Measurements from ENCODE around the gene MARCHF2. TPM values are rescaled to one million over a fixed set of nuclear protein-coding genes. Genes with fewer than 3 reads are reported as not detected.

The MARCHF2 gene
- polyA plus RNA-seq, 5 donors: 9.4 to 17.0 (median 10.6) TPM

GRCh38 chr19:8476524-8476923 is 63.4 kb downstream of the MARCHF2 start:
- no peak for DNase-seq

DNA sequence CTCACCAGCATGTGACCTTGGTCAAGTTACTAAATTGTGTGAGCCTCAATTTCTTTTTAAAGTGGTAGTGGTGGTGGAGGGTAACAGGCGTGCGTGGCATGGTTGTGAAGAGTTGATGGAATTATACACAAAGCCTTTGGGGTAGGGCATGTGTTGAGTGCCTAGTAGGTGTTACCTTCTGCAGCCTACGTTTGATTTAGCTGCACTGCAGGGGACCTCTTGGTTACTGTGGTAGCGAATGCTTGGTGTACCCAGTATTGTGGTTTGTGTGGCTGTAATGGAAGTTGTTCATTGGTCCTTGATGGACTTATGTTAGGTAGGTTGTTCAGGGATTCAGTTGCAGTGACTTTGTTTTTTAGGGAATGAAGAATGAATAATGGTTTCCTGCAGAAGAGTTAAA is 64.8 kb downstream of the MARCHF2 start:
- DNase-seq: no peak

DNA sequence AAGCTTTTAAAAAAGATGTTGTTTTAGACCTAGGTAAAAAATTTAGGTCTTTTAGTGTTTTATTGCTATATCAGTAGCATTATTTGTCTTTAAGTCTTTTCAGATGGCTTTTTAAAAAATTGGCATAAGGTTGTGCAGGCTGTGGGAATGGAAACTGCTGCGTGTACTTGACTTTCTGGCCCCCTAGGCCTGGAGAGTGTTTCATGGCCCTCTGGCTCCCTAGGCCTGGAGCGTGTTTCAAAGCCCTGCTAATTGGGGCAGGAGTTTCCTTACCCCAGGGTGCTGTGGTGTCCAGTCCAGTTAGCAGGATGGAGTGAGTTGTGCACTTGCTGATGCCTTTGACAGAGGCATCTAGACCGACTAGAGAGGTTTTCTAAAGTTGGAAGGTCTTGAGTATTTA is 65.5 kb downstream of the MARCHF2 start:
- no peak for DNase-seq

GRCh38 chr19:8481201-8481600 is 68.1 kb downstream of the MARCHF2 start:
- no peak for DNase-seq

DNA sequence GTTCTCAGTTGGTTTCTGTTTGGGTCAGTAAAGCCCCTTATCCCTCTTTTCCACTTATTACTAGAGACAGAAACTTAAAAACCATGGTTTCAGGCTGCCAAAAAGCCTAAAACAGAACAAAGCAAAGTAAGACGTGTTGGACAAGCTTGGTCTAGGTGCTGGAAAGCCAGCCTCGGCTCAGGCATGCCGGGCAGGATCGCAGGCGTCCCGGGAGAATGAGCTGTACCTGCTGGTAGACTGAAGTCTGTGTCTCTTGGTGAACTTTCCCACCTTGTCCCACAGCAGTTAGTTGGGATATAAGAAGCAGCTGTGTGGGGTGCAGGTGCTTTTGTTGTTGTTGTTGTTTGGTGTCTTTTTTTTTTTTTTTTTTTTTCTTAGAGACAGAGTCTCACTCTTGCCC is 68.5 kb downstream of the MARCHF2 start:
- DNase-seq: no peak

DNA sequence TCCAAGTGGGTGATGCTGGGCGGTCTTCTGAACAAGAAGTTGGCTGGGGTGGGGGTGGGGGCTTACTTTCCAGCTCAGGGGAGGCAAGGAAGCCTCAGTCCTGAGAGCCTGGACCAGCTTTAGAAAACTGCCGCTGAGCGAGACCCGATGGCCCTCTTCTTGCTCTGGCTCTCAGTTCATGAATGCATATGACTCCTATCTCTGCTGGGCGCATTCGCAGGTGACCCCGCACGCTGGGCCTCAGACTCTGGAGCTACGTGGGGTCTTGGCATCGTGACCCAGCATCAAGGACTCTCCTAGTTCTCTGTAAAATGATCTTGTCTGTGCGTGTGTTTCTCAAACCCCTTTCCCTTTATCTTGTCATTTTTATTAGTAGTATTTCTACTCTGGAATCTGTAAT is 69.6 kb downstream of the MARCHF2 start:
- DNase-seq: no peak

DNA sequence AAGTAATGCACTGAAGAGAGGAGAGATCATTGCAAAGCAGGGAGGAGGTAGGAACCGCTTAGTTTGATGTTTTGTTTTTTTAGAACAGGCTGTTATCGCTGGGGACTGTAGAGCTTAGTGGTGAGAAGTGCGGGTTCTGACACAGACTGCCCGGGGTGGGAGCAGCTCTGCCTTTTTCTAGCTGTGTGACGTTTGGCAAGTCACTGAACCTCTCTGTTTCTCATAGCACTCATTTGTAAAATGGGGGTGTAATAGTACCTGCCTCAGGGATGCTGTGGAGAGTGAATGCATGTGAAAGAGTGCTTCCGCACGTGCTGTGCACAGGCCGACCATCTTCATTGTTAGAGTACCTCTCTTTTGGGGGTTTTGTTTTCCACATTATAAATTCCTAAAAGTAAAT is 70.1 kb downstream of the MARCHF2 start:
- DNase-seq: no peak

GRCh38 chr19:8484331-8484894 is 71.3 kb downstream of the MARCHF2 start:
- DNase-seq: no peak

GRCh38 chr19:8485561-8486371 is 72.7 kb downstream of the MARCHF2 start:
- no peak for DNase-seq

DNA sequence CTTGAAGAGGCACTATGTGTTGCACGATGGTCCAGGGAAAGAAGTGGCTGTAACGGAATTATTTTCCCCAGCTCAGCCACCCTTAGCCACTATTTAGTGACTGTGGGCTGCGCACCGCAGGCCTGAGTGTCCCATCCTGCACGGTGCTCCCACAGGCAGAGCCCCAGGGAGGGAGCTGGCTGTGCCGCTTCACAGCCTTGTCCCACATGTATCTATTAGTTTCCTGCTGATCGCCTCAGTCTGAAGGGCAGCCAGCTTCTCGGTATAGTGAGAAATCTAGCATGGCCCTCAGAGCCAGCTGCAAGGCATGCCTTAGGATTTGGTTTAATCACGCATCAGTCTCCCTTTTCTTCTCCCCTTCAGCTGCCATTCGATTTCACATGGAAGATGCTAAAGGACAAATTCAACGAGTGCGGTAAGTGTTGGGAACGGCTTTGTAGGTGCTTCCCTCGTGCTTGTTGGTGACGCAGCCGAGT is 73.6 kb downstream of the MARCHF2 start:
- DNase-seq: no peak

GRCh38 chr19:8487137-8487851 is 74.2 kb downstream of the MARCHF2 start:
- no peak for DNase-seq

GRCh38 chr19:8488365-8488764 is 75.3 kb downstream of the MARCHF2 start:
- no peak for DNase-seq

Other genes starting within 250 kb of the MARCHF2 start
- 10 to 100 TPM; 41.4 to 62.9 (median 53.1) TPM for gene CERS4, start 203.9 kb upstream of the MARCHF2 start, polyA plus RNA-seq (ENCODE audit: insufficient read depth in 1 of 5, insufficient read length in 5 of 5, low replicate concordance in 1 of 5)
- 10 to 100 TPM; 26.9 to 53.9 (median 33.0) TPM for gene CD320, start 104.9 kb upstream of the MARCHF2 start, polyA plus RNA-seq (ENCODE audit: insufficient read depth in 1 of 5, insufficient read length in 5 of 5, low replicate concordance in 1 of 5)
- gene NDUFA7, start 91.9 kb upstream of the MARCHF2 start, polyA plus RNA-seq (ENCODE audit: insufficient read depth in 1 of 5, insufficient read length in 5 of 5, low replicate concordance in 1 of 5): 10 to 100 TPM; 29.6 to 36.3 (median 35.6) TPM
- 100 to 1,000 TPM; 455 to 946 (median 563) TPM for gene RPS28, start 91.8 kb upstream of the MARCHF2 start, polyA plus RNA-seq (ENCODE audit: insufficient read depth in 1 of 5, insufficient read length in 5 of 5, low replicate concordance in 1 of 5)
- 10 to 100 TPM; 13.0 to 26.5 (median 16.8) TPM for gene KANK3, start 70.0 kb upstream of the MARCHF2 start, polyA plus RNA-seq (ENCODE audit: insufficient read depth in 1 of 5, insufficient read length in 5 of 5, low replicate concordance in 1 of 5)
- 1 to 10 TPM; 2.9 to 7.6 (median 4.6) TPM for gene ANGPTL4, start 49.1 kb upstream of the MARCHF2 start, polyA plus RNA-seq (ENCODE audit: insufficient read depth in 1 of 5, insufficient read length in 5 of 5, low replicate concordance in 1 of 5)
- gene RAB11B, start 22.9 kb upstream of the MARCHF2 start, polyA plus RNA-seq (ENCODE audit: insufficient read depth in 1 of 5, insufficient read length in 5 of 5, low replicate concordance in 1 of 5): 100 to 1,000 TPM in 4 of 5 donors, 10 to 100 TPM in 1; 97.7 to 161 (median 121) TPM
- gene HNRNPM, start 31.7 kb downstream of the MARCHF2 start, polyA plus RNA-seq (ENCODE audit: insufficient read depth in 1 of 5, insufficient read length in 5 of 5, low replicate concordance in 1 of 5): 100 to 1,000 TPM; 281 to 444 (median 337) TPM
- gene PRAM1, start 89.3 kb downstream of the MARCHF2 start, polyA plus RNA-seq (ENCODE audit: insufficient read depth in 1 of 5, insufficient read length in 5 of 5, low replicate concordance in 1 of 5): 1 to 10 TPM; 1.9 to 3.9 (median 2.9) TPM
- gene ZNF414, start 100.9 kb downstream of the MARCHF2 start, polyA plus RNA-seq (ENCODE audit: insufficient read depth in 1 of 5, insufficient read length in 5 of 5, low replicate concordance in 1 of 5): 10 to 100 TPM; 16.3 to 38.3 (median 20.8) TPM
- gene MYO1F, start 164.1 kb downstream of the MARCHF2 start, polyA plus RNA-seq (ENCODE audit: insufficient read depth in 1 of 5, insufficient read length in 5 of 5, low replicate concordance in 1 of 5): 10 to 100 TPM; 10.8 to 14.6 (median 11.1) TPM
- 10 to 100 TPM; 46.0 to 71.3 (median 53.9) TPM for gene ADAMTS10, start 197.4 kb downstream of the MARCHF2 start, polyA plus RNA-seq (ENCODE audit: insufficient read depth in 1 of 5, insufficient read length in 5 of 5, low replicate concordance in 1 of 5)
- not detected for gene NFILZ, start 217.3 kb downstream of the MARCHF2 start, polyA plus RNA-seq (ENCODE audit: insufficient read depth in 1 of 5, insufficient read length in 5 of 5, low replicate concordance in 1 of 5)